Stimulated activated CD4-positive, alpha-beta T cell treated with anti-CD3 and anti-CD28 coated beads, TNF-alpha, amount 100 ng/mL, for 24 hours (primary cell): ENCODE data around the gene UBE2L6.
A peak's percentile ranks its signal among the peaks of the same experiment; 100 is the strongest.

Source experiments
- DNase-seq, 3 experiments: peaks; one replicate each; pipeline ENCODE4 v3.0.0-alpha.2; 2020; ENCODE audit warnings: low read depth in 3 of 3

UBE2L6 gene

GRCh38 chr11:57530215-57530595 is 37.3 kb downstream of the UBE2L6 start:
- no peak for DNase-seq

- DNase-seq: no peak
These were observed 38.5 kb downstream of the UBE2L6 start for GRCh38 chr11:57529012-57529411.

- peak; percentile 48 to 67 (median 61) for DNase-seq
These were observed 40.3 kb downstream of the UBE2L6 start for GRCh38 chr11:57527056-57527631.

- no peak for DNase-seq
These were observed 44.1 kb downstream of the UBE2L6 start for GRCh38 chr11:57523419-57523818.

GRCh38 chr11:57521116-57521515 is 46.4 kb downstream of the UBE2L6 start:
- DNase-seq: no peak

- no peak for DNase-seq
These were observed 51.4 kb downstream of the UBE2L6 start for GRCh38 chr11:57516061-57516443.

GRCh38 chr11:57515332-57516060 is 52.0 kb downstream of the UBE2L6 start, which contains the start of gene SLC43A1:
SLC43A1 (minus strand) TSS chr11:57515702; CDS start chr11:57514111, 1,591 bp downstream.
- peak in 1 of 3 experiments; percentile 53 for DNase-seq

GRCh38 chr11:57514538-57515331 is 52.7 kb downstream of the UBE2L6 start:
- peak in 1 of 3 experiments; percentile 60 for DNase-seq

GRCh38 chr11:57513911-57514537 is 53.4 kb downstream of the UBE2L6 start:
- peak in 1 of 3 experiments; percentile 46 for DNase-seq

- no peak for DNase-seq
These were observed 54.0 kb downstream of the UBE2L6 start for GRCh38 chr11:57513452-57513795.

GRCh38 chr11:57512646-57513451 is 54.6 kb downstream of the UBE2L6 start:
- DNase-seq: no peak

- DNase-seq: no peak
These were observed 55.6 kb downstream of the UBE2L6 start for GRCh38 chr11:57511741-57512430.

- DNase-seq: no peak
These were observed 58.9 kb downstream of the UBE2L6 start for GRCh38 chr11:57508341-57509170.

GRCh38 chr11:57506522-57506921 is 61.0 kb downstream of the UBE2L6 start:
- no peak for DNase-seq

GRCh38 chr11:57504511-57504910 is 63.0 kb downstream of the UBE2L6 start:
- no peak for DNase-seq

- DNase-seq: no peak
These were observed 64.6 kb downstream of the UBE2L6 start for GRCh38 chr11:57502870-57503269.

GRCh38 chr11:57502376-57502775 is 65.1 kb downstream of the UBE2L6 start:
- no peak for DNase-seq

GRCh38 chr11:57501953-57502352 is 65.5 kb downstream of the UBE2L6 start:
- DNase-seq: no peak
